GM12873 (cell line): ENCODE measurements around the gene INSYN1.

Experiments
- TF ChIP-seq, protein P1 (sequence below): IDR thresholded peaks from 2 replicates; pipeline ENCODE4 v1.5.1; 2012; ENCODE audit warnings: low read depth, mild to moderate bottlenecking, moderate library complexity, low read length, control low read depth; ENCODE audit not compliant: insufficient read depth; ENCODE audit errors: missing control alignments

The INSYN1 gene

GRCh38 chr15:73766598-73766997, 13.4 kb upstream of the INSYN1 start:
- TF ChIP-seq, protein P1, sequence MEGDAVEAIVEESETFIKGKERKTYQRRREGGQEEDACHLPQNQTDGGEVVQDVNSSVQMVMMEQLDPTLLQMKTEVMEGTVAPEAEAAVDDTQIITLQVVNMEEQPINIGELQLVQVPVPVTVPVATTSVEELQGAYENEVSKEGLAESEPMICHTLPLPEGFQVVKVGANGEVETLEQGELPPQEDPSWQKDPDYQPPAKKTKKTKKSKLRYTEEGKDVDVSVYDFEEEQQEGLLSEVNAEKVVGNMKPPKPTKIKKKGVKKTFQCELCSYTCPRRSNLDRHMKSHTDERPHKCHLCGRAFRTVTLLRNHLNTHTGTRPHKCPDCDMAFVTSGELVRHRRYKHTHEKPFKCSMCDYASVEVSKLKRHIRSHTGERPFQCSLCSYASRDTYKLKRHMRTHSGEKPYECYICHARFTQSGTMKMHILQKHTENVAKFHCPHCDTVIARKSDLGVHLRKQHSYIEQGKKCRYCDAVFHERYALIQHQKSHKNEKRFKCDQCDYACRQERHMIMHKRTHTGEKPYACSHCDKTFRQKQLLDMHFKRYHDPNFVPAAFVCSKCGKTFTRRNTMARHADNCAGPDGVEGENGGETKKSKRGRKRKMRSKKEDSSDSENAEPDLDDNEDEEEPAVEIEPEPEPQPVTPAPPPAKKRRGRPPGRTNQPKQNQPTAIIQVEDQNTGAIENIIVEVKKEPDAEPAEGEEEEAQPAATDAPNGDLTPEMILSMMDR = no peak

DNA sequence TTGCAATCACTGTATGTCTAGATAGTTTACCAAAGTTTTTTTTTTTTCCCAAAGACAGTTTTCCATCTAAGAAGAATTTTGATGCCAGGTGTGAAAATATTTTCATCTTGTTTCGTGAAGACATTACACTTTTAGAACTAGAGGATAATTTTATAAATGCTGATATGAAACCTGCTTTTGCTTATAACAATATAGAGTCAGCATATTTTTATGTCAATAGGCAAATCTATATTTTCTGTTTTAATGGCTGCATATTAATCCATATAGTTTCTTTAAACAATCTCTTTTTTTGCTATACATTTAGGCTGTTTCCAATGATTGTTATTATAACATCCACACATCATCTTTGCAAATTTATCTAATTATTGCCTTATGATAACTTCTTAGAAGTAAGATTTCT, 12.6 kb upstream of the INSYN1 start:
- TF ChIP-seq, protein P1 = no peak

- TF ChIP-seq, protein P1 = no peak
These were observed 10.8 kb upstream of the INSYN1 start for GRCh38 chr15:73763931-73764330.

DNA sequence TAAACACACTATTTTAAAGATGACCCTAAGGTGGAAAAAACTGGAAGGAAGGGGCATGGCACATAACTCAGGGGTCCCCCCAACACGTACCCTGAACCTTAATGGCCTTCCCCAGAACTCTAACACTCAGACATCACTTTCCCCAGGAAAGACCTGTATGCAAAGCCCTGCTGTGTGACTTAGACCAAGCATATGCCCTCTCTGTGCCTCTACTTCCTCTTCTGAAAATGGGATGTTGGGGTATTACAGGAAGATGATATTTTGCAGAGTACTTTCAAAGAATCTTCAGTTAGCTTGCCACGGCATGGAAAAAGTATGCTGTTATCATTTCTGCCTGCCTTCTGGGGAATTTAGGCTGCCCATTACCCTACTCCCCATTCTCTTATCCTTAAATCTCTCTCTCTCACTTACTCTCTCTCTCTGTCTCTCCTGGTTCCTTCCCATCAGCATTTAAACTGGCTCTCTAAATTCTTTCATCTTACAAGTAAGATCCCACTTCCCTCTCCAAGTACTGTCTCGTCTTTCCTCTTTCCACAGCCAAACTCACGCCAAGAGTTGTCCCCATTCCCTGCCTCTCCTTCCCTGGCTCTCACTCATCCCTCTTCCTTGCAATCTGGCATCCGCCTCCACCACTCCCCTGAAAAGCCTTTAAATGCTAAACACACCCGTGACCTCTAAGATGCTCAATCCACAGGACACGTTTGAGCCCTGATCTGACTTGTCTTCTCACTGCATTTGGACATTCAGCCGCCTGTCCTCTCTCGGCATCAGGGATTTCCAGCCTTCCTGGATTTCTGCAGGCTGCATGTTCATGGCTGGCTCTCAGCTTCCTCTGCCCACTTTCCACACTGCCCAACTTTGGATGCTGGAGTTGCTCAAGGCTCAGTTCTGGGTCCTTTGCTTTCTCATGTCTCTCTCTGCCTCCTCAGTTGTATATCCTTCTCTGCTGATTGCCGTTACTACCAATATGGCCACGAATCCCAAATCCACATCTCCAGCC, 7.5 kb upstream of the INSYN1 start:
- TF ChIP-seq, protein P1 = no peak

- TF ChIP-seq, protein P1 = no peak
These were observed 5.3 kb upstream of the INSYN1 start for GRCh38 chr15:73758461-73758860.

- TF ChIP-seq, protein P1 = no peak
These were observed 4.4 kb upstream of the INSYN1 start for GRCh38 chr15:73757571-73757970.

DNA sequence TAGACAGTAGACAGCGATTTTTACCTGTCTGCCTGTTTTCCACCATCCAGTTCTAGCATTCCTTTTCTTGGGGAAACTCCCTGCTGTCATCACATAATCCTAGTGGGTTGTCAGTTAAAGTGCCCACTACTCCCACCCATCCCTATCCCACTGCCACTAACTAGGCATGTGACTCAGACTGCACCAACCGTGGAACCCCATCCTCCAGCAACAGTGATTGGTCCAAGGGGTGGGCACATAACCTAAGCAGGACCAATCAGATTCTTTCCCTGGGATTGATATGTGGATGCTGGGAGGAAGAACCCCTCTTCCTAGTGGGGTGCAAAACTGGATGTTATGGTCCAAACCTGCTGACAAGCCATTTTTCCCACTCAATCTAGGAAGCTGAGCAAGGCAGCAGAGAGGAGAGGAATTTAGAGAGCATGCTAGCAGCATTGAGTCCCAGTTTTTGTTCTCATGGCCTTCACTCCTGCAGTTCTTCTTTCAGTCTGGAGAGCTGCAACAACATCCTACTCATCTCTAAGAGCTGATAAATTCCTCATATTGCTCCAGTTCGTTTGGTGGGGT, 3.9 kb upstream of the INSYN1 start:
- TF ChIP-seq, protein P1 = no peak
